Measurements from ENCODE around the gene NACC2. TPM values are rescaled to one million over a fixed set of nuclear protein-coding genes. Genes with fewer than 3 reads are reported as not detected.

Gene NACC2
- total RNA-seq, 4 donors from 2014 or later, result 10.4 to 21.6 (median 12.8) TPM

DNA sequence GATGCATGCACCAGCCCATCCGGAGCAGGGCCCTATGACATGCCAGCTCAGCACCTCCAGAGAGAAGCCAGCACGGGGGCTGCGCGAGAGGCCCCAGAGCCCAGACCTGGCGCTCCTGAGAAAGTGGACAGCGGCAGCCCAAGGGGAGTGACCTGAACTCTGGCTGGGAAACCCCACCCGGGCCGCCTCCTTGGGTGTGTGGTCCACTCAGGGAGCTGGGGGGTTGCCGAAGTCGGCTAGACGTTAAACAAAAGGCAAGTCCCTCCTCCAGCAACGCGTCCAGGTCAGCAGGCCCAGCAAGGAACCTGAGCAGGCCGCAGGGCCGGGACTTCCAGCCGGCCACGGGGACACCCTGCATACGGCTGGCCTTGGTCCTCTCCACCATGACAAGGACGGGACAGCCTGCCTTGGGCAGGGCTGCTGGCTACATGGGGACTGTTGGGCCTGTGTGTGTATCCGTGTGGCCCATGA is 35.7 kb downstream of the NACC2 start:
- intact Hi-C loops (cut with DNase I), result no loop called here
- no peak for TF ChIP-seq POLR2A (IDR thresholded peaks at IDR 0.05)
- TF ChIP-seq, protein P1, sequence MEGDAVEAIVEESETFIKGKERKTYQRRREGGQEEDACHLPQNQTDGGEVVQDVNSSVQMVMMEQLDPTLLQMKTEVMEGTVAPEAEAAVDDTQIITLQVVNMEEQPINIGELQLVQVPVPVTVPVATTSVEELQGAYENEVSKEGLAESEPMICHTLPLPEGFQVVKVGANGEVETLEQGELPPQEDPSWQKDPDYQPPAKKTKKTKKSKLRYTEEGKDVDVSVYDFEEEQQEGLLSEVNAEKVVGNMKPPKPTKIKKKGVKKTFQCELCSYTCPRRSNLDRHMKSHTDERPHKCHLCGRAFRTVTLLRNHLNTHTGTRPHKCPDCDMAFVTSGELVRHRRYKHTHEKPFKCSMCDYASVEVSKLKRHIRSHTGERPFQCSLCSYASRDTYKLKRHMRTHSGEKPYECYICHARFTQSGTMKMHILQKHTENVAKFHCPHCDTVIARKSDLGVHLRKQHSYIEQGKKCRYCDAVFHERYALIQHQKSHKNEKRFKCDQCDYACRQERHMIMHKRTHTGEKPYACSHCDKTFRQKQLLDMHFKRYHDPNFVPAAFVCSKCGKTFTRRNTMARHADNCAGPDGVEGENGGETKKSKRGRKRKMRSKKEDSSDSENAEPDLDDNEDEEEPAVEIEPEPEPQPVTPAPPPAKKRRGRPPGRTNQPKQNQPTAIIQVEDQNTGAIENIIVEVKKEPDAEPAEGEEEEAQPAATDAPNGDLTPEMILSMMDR (IDR thresholded peaks at IDR 0.05), result no peak
- H3K4me3 ChIP-seq, result no peak overlapping the region
- H3K27me3 ChIP-seq, result no peaks in the 10 kb centered on the region
- 83 to 90% methylated on average over 2 to 20 of the region's 20 CpGs for WGBS, 2 donors
- H3K4me1 ChIP-seq, result peaks cover 18 to 89% (median 19%) of the 10 kb centered on the region in 3 donors
- H3K27ac ChIP-seq, result no peak overlapping the region
- H3K9me3 ChIP-seq, result no peaks in the 10 kb centered on the region
- DNase-seq, result no peak
- peaks cover 0 to 12% (median 0%) of the 10 kb centered on the region in 3 donors for H3K36me3 ChIP-seq

DNA sequence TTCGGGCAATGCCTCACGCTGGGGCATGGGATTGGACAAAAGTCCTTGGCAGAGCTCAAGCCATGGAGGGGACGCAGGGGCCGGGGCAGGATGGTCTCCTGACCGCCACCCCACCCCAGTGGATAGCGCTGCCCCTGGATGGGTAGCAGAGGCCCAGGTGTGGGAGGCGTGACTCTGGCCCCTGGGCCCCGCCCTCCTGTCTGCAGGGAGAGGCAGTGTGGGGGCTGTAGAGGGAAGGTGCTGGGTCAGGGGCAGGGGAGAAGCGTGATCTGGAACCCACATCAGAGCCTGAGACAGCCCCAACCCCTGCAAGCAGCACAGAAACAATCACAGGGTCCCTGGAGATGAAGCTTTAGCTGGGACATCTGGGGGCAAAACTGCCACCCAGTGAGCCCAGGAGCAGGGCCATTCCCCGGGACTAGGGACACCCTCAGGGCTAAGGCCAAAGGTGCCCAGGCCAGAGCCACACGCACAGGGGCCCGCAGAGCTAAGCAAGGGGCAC is 36.2 kb downstream of the NACC2 start:
- peaks cover 0 to 12% (median 0%) of the 10 kb centered on the region in 3 donors for H3K36me3 ChIP-seq
- H3K9me3 ChIP-seq, result no peaks in the 10 kb centered on the region
- intact Hi-C loops (cut with DNase I), result no loop called here
- no peak overlapping the region for H3K4me3 ChIP-seq
- no peak for DNase-seq
- H3K27ac ChIP-seq, result no peak overlapping the region
- no peaks in the 10 kb centered on the region for H3K27me3 ChIP-seq
- peaks cover 18 to 94% (median 22%) of the 10 kb centered on the region in 3 donors for H3K4me1 ChIP-seq
- TF ChIP-seq, protein P1 (IDR thresholded peaks at IDR 0.05), result no peak
- no peak for TF ChIP-seq POLR2A (IDR thresholded peaks at IDR 0.05)
- 82 to 84% methylated on average over 8 to 9 of the region's 12 CpGs for WGBS, 2 donors

DNA sequence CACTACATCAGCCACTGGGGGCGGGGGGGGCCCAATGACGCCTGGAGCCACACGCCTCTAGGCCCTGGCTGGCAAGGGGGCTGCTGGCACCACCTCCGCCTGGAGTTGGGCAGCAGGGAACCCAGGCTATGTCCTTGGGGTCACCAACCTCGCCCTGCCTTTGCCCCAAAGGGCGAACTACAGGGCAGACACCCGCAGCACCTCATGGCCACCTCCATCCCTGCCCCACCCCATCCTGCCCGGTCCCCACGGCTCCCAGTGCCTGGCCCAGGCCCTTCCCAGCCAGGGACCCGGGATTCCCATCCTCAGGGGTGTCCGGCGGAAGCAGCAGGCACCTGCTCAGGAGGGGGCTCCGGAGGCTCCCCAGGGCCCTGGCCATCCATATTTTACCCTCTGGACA is 37.0 kb downstream of the NACC2 start:
- no peak overlapping the region for H3K27ac ChIP-seq
- no peak overlapping the region for H3K4me3 ChIP-seq
- 70% methylated on average over 8 of the region's 13 CpGs; no CpG with 5 or more reads in 1 of the 2 donors for WGBS, 2 donors
- intact Hi-C loops (cut with DNase I), result no loop called here
- peaks cover 19 to 96% (median 30%) of the 10 kb centered on the region in 3 donors for H3K4me1 ChIP-seq
- H3K9me3 ChIP-seq, result no peaks in the 10 kb centered on the region
- no peaks in the 10 kb centered on the region for H3K27me3 ChIP-seq
- peaks cover 0 to 9% (median 0%) of the 10 kb centered on the region in 3 donors for H3K36me3 ChIP-seq
- TF ChIP-seq POLR2A (IDR thresholded peaks at IDR 0.05), result no peak
- TF ChIP-seq, protein P1 (IDR thresholded peaks at IDR 0.05), result no peak
- no peak for DNase-seq

DNA sequence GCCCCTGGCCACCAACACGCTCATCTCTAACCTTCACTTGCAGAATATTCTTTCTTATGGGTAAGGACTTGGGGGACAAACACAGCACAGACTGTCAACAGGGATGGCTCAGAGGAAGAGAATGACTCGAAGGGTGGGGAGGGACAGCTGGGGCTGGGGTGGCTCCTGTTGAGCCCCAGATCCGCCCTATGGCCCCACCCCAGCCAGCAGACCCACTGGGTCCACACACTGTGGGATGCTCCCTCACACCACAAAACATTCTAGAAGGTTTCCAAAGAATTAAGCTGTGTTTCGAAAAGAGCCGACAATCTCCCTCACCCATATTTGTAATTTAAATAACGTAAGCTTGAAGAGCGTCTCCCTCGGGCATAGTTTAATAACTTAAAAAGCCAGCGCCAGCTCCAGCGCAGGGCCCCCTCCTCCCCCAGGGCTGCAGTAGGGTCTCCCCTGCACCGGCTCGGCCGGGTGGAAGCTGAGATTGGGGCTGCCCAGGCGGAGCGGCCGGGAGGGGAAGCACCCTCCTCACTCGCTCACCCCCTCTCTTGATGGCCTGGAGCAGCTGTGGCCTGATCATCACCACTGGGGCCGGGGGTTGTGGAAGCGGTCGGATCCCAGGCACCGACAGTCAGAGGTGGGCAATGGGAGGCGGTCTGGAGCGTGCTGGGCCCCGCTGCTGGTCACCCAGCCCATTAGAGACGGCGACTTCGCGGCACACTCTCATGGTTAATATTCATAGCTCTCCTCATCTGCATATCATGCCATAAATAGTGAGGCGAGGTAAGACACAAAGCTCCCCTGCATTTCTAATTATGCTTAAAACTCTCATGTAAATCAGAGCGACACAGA is 37.6 kb downstream of the NACC2 start:
- Histone ChIP-seq H3K4me3 (no peak overlapping the region), H3K9me3 (no peaks in the 10 kb centered on the region), H3K4me1 (peaks cover 25 to 96% (median 36%) of the 10 kb centered on the region in 3 donors), H3K27ac (no peak overlapping the region), H3K36me3 (peaks cover 0 to 2% (median 0%) of the 10 kb centered on the region in 3 donors), H3K27me3 (no peaks in the 10 kb centered on the region)
- intact Hi-C loops (cut with DNase I), result no loop called here
- DNase-seq, result no peak
- 93 to 95% methylated on average over 5 to 15 of the region's 30 CpGs for WGBS, 2 donors
- TF ChIP-seq, protein P1 (IDR thresholded peaks at IDR 0.05), result no peak
- TF ChIP-seq POLR2A (IDR thresholded peaks at IDR 0.05), result no peak
